Vagina (tissue), 2 donors: ENCODE measurements around the gene B3GNT2.

Experiments
- CTCF ChIP-seq, 3 experiments: fragments of 450-650 bp in 2 of 3; fragments of 200-600 bp in 1 of 3; sonication (generic) in 1 of 3; IDR thresholded peaks; one replicate each; pipeline ENCODE4 v1.5.1; 2017 to 2019; ENCODE audit warnings: antibody characterized with exemption in 3 of 3, mild to moderate bottlenecking in 2 of 3, moderate library complexity in 2 of 3
- POLR2A ChIP-seq, 2 donors: fragments of 450-650 bp; IDR thresholded peaks; one replicate each; pipeline ENCODE4 v1.6.1; 2017; ENCODE audit warnings: antibody characterized with exemption in 2 of 2, mild to moderate bottlenecking in 2 of 2, moderate library complexity in 2 of 2
- POLR2AphosphoS5 ChIP-seq, 2 donors: sonication (generic); formaldehyde crosslinking; IDR thresholded peaks; one replicate each; pipeline ENCODE4 v1.9.0; 2017; ENCODE audit warnings: antibody characterized with exemption in 2 of 2, mild to moderate bottlenecking in 2 of 2, low read depth in 1 of 2; ENCODE audit not compliant: insufficient read depth in 1 of 2

DNA sequence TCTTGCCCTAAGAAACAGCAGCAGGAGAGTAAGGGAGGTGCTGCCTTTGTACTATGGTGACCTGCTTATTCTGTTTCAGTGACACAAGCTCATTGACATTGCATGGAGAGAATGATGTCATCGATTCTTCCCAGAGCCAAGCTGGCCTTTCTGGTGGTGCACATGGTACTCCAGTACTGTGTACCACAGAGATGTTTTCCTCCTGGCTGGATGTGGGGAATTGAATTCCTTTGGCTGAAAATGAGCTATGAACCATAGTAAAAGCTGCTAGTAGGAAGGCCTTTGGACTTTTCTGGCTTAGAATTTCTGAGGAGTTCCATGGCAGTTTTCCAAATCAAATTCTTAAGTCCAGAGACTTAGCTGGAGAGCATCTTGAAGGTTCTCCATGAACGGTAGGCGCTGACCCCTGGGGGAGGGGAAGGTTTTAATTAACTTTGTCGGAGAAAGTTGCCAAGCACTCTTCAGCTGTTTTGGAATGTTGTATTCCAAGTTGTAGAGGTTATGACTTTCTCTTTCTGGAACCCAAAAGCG, 17.1 kb upstream of the B3GNT2 start:
- TF ChIP-seq POLR2AphosphoS5 (IDR thresholded peaks at IDR 0.05; ENCODE audit: insufficient read depth in 1 of 2, low read depth in 1 of 2) = peak in 1 of 2 donors; percentile 20
- no peak for TF ChIP-seq CTCF (IDR thresholded peaks at IDR 0.05)
- TF ChIP-seq POLR2A (IDR thresholded peaks at IDR 0.05) = no peak
